Activated CD8-positive, alpha-beta memory T cell treated with anti-CD3 and anti-CD28 coated beads for 1 hour (primary cell): ENCODE data around the gene DCAF11.

Source experiments
- DNase-seq, 2 donors: peaks; one replicate each; pipeline ENCODE4 v3.0.0-alpha.2; 2020; ENCODE audit warnings: low read depth in 1 of 2; ENCODE audit errors: extremely low read depth in 1 of 2

The DCAF11 gene

GRCh38 chr14:24156840-24157239 is 42.3 kb downstream of the DCAF11 start:
- no peak for DNase-seq

- DNase-seq: no peak
These were observed 42.8 kb downstream of the DCAF11 start for GRCh38 chr14:24157331-24157730.

- DNase-seq: no peak
These were observed 45.4 kb downstream of the DCAF11 start for GRCh38 chr14:24159777-24160498.

GRCh38 chr14:24160499-24160849 is 45.9 kb downstream of the DCAF11 start:
- DNase-seq: no peak

- peak; percentile 94 for DNase-seq
These were observed 46.5 kb downstream of the DCAF11 start, which contains the start of gene IRF9 for GRCh38 chr14:24160850-24161804. IRF9 (plus strand) TSS chr14:24161265; CDS start chr14:24162145, 880 bp downstream.

- DNase-seq: no peak
These were observed 47.5 kb downstream of the DCAF11 start for GRCh38 chr14:24162093-24162492.

- no peak for DNase-seq
These were observed 50.0 kb downstream of the DCAF11 start for GRCh38 chr14:24164518-24164991.

GRCh38 chr14:24165785-24166184 is 51.2 kb downstream of the DCAF11 start:
- DNase-seq: no peak

GRCh38 chr14:24167469-24168114 is 53.0 kb downstream of the DCAF11 start:
- no peak for DNase-seq

GRCh38 chr14:24171422-24172260 is 57.1 kb downstream of the DCAF11 start, which contains the start of gene REC8:
REC8 (plus strand) TSS chr14:24172080; CDS start chr14:24172553, 473 bp downstream.
- peak; percentile 56 to 63 for DNase-seq

GRCh38 chr14:24172261-24172860 is 57.8 kb downstream of the DCAF11 start:
- DNase-seq: no peak

GRCh38 chr14:24172871-24173281 is 58.3 kb downstream of the DCAF11 start:
- DNase-seq: no peak
